ENCODE measurements around the gene COL5A1. TPM values are rescaled to one million over a fixed set of nuclear protein-coding genes. Genes with fewer than 3 reads are reported as not detected.

COL5A1 gene
- total RNA-seq, 2 experiments from 2014 or later: 0.09 to 0.16 TPM

DNA sequence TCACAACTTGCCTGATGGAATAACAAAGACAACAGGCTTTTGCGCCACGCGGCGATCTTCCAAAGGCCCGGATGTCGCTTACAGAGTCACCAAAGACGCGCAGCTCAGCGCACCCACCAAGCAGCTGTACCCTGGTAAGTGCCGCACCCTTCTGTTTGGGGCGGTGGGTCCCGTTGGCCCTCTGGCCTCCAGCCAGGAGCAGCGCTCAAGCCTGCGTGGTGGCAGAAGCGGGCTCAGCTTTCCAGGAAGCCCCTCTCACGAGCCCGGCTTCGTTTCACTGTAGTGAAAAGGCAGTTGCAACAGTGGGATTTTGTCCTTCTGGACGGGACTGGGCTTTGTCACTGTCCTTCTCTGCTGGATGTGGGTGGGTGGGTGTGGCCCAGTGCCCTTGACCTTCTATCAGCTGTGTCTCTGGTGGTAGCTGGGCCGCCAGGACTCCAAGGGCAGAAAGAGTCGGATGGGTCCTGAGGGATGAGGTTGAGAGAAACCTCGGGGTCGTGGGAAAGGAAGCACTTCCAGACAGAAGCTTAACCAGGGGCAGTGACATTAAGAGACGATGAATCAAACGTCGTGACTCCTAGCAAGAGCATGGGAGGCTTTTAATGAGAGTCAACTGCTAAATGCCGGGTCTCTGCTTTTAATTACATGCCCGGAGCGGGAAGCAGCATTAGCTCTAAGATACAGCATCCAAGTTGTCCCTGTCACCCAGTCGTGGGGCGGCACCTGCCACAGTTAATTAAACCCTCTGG is 49.5 kb downstream of the COL5A1 start:
- DNase-seq (no peak), ATAC-seq (no peak)
- CTCF ChIA-PET: interaction anchor here (0.9 kb wide), 1 partner anchor 262 kb away, joined by 5 read pairs; no protein-coding TSS in a partner anchor
- Mint-ChIP-seq H3K9me3 (ENCODE audit: low read depth) (no peaks in the 10 kb centered on the region), H3K36me3 (no peaks in the 10 kb centered on the region), H3K4me1 (peaks cover 3% of the 10 kb centered on the region), H3K27me3 (peaks cover 2% of the 10 kb centered on the region), H3K4me3 (no peak overlapping the region), H3K27ac (no peak overlapping the region)

DNA sequence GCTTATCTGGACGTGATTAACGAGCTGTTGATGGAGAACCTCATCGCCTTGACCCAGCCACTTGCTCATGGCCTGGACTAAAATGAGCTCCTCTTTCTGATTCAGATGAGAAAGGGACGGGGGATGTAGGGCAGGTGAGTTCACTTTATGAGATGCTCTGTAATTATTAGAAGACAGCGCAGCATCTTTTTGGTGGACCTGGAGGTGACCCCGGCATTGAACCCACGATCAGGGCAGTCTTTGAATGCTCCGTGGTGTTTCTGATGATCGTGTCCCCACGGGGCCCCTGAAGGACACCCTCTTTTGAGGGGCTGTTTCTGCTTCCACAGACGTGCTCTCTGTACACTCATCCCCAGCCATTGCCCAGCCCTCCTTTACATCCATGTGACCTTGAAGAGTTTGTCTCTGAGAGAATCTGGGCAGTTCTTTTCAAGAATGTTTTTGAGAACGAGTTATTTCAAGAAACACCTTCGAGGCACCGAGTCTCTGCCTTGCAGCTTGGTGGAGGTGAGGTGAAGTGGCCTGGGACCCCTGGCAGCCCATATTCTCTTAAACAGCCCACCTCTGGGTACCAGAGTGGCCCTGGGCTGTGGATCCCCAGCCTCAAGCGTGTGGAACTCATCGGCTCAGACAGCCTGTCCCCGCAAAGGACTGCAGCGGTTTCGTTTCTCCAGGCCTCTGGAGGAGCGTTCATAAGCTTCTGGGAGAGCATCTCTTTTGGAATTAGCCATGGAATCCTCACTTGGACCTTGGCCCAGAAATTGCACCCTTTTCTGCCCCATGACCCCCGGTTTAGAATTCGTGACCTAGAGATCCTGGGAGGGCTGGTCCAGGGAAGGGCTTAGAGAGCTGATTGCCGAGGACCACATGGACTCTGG is 50.3 kb downstream of the COL5A1 start:
- peaks cover 3% of the 10 kb centered on the region for H3K4me1 Mint-ChIP-seq
- H3K36me3 Mint-ChIP-seq: no peaks in the 10 kb centered on the region
- no peak overlapping the region for H3K27ac Mint-ChIP-seq
- H3K27me3 Mint-ChIP-seq: peaks cover 2% of the 10 kb centered on the region
- H3K9me3 Mint-ChIP-seq (ENCODE audit: low read depth): no peaks in the 10 kb centered on the region
- no peak for ATAC-seq
- CTCF ChIA-PET: no interaction called here
- no peak for DNase-seq
- no peak overlapping the region for H3K4me3 Mint-ChIP-seq

DNA sequence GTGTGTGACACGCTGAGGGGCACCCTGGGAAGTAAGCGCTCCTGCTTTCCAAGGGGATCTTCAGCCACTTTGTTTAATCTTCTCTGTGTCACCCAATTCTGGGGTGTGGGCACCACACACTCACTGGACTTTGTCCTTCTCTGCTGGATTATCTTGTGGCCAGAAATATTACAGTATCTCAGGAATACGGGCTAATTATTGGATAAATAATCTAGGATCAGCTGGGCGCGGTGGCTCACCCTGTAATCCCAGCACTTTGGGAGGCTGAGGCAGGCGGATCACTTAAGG is 50.9 kb downstream of the COL5A1 start:
- Mint-ChIP-seq H3K36me3 (no peaks in the 10 kb centered on the region), H3K27ac (no peak overlapping the region), H3K27me3 (peaks cover 2% of the 10 kb centered on the region), H3K4me1 (peaks cover 3% of the 10 kb centered on the region), H3K9me3 (ENCODE audit: low read depth) (no peaks in the 10 kb centered on the region), H3K4me3 (no peak overlapping the region)
- no peak for ATAC-seq
- CTCF ChIA-PET: no interaction called here
- DNase-seq: no peak

DNA sequence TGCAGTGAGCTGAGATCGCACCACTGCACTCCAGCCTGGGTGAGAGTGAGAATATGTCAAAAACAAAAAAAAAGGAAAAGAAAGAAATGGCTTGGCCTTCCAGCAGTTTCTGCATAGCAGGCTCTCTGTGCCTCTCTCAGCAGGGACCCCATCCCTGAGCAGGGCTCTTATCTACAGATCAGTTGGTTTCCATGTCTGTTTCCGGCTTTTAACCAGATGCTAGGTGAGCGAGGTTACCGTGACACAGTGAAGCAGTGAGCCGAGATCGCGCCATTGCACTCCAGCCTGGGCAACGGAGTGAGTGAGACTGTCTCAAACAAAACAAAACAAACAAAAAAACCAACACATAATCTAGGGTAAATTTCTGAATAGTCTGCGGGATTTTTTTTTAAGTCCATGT is 51.4 kb downstream of the COL5A1 start:
- CTCF ChIA-PET: no interaction called here
- no peaks in the 10 kb centered on the region for H3K36me3 Mint-ChIP-seq
- H3K27me3 Mint-ChIP-seq: peaks cover 2% of the 10 kb centered on the region
- no peaks in the 10 kb centered on the region for H3K9me3 Mint-ChIP-seq (ENCODE audit: low read depth)
- no peak overlapping the region for H3K27ac Mint-ChIP-seq
- H3K4me3 Mint-ChIP-seq: no peak overlapping the region
- ATAC-seq (no peak), DNase-seq (no peak)
- peaks cover 3% of the 10 kb centered on the region for H3K4me1 Mint-ChIP-seq

DNA sequence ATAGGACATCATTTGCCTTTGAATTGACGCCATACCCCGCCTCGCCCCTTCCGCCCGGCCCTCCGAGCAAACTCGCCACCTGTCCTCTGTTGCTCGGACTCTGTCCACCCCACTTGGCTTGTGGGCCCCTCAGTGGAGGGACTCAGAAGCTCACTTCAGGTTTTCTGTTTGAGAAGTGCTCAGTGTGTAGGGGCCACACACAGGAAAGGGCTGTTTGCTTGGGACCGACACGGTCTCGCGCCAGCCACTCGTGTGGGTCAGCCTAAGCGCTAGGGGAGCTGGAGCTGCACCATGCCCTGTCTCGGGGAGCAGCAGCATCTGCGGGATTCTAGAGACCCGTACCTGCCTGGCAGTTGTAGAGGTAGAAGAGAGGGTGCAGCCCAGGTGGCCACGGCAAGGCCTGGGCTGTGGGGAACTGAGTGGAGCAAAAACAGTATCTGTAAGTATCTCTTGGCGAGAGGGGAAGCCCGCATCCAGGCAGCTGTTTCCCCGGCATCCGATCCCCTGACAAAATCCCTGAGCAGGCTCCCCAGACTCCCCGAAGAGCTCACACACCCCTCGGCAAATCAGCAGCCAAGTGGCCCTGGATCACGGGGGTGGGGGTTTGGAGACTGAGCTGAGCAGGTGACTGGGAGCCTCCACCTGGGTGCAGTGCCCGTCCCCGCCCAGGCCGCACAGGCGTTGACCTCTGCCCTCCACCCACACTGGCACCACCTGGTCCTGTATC is 52.2 kb downstream of the COL5A1 start:
- no peaks in the 10 kb centered on the region for H3K36me3 Mint-ChIP-seq
- DNase-seq (no peak), ATAC-seq (no peak)
- peaks cover 2% of the 10 kb centered on the region for H3K27me3 Mint-ChIP-seq
- CTCF ChIA-PET: no interaction called here
- no peak overlapping the region for H3K27ac Mint-ChIP-seq
- H3K9me3 Mint-ChIP-seq (ENCODE audit: low read depth): no peaks in the 10 kb centered on the region
- peaks cover 3% of the 10 kb centered on the region for H3K4me1 Mint-ChIP-seq
- H3K4me3 Mint-ChIP-seq: no peak overlapping the region

DNA sequence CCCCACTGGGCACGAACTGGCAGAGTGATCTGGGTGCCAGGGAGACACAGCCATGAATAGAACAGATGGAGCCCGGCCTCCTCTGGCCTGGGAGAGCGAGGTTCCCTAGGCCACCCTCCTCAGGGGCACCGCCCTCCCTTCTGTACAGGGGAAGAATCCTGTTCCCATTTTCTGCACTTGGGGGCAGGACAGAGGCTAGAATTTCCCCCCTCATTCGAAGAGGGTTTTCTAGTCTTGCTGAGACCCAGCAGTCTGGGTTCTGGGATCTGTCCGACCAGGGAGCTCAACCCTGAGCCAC is 52.7 kb downstream of the COL5A1 start:
- peaks cover 3% of the 10 kb centered on the region for H3K4me1 Mint-ChIP-seq
- H3K4me3 Mint-ChIP-seq: no peak overlapping the region
- no peaks in the 10 kb centered on the region for H3K36me3 Mint-ChIP-seq
- CTCF ChIA-PET: no interaction called here
- no peak overlapping the region for H3K27ac Mint-ChIP-seq
- DNase-seq (no peak), ATAC-seq (no peak)
- H3K27me3 Mint-ChIP-seq: peaks cover 2% of the 10 kb centered on the region
- no peaks in the 10 kb centered on the region for H3K9me3 Mint-ChIP-seq (ENCODE audit: low read depth)

DNA sequence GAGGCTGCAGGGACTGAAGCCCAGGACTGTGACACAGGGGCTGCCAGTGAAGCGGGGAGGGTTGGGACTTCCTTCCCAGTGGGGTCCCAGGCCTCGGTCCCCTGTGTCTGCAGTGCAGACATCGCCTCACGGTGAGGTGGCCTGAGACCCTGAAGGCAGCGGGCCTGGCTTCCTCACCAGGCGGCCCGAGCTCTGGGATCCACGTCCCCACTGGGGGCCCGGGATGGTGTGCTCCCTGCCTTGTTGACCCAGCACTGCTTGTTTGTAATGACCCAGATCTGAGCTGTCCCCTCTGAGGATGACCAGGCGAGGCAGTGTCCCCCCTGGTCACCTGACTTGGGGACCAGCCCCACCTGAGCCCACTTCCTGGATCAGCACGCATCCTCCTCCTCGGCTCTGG is 53.1 kb downstream of the COL5A1 start:
- Mint-ChIP-seq H3K27me3 (peaks cover 2% of the 10 kb centered on the region), H3K4me1 (peaks cover 3% of the 10 kb centered on the region), H3K27ac (no peak overlapping the region), H3K36me3 (no peaks in the 10 kb centered on the region), H3K9me3 (ENCODE audit: low read depth) (no peaks in the 10 kb centered on the region), H3K4me3 (no peak overlapping the region)
- ATAC-seq (no peak), DNase-seq (no peak)
- CTCF ChIA-PET: no interaction called here

DNA sequence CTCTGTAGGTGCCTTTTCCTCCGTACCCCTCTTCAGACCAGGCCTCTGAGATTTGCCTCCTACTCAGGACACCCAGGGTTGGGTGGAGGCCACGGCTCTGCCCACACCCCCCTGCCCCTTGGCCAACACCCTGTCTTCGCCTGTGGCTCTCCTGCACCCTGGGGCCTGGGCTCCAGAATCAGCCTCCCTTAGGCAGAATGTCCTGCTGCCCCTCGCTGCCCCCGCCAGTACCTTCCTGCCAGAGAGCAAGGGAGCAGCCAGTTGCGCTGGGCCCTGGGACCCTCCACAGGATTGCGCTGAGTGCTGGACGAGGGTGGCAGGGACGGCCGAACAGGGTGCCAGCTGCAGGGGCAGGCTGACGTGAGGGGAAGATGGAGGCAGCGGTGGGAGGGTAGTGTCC is 53.5 kb downstream of the COL5A1 start:
- Mint-ChIP-seq H3K9me3 (ENCODE audit: low read depth) (no peaks in the 10 kb centered on the region), H3K27me3 (peaks cover 2% of the 10 kb centered on the region), H3K36me3 (no peaks in the 10 kb centered on the region), H3K4me1 (peaks cover 3% of the 10 kb centered on the region), H3K4me3 (no peak overlapping the region), H3K27ac (no peak overlapping the region)
- DNase-seq (no peak), ATAC-seq (no peak)
- CTCF ChIA-PET: no interaction called here

DNA sequence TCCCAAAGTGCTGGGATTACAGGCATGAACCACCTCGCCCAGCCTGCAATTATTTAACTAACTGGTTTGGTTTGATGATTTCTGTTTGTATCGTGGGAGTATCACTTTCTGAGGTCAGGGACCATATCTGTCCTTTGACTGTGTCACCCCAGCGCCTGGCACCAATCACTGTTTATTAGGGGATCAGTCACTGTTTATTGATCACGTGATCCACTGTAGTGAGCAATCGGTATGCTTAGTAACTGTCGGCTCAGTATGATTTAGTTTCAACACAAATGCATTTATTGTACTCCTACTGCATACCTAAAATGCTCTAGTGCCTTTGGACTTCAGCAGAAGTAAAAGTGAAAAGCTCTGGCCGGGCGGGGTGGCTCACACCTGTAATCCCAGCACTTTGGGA is 54.8 kb downstream of the COL5A1 start:
- H3K27ac Mint-ChIP-seq: no peak overlapping the region
- peaks cover 3% of the 10 kb centered on the region for H3K4me1 Mint-ChIP-seq
- no peaks in the 10 kb centered on the region for H3K36me3 Mint-ChIP-seq
- DNase-seq: no peak
- CTCF ChIA-PET: interaction anchor here (0.7 kb wide), 1 partner anchor 9 kb away, joined by 3 read pairs; no protein-coding TSS in a partner anchor
- H3K27me3 Mint-ChIP-seq: peaks cover 2% of the 10 kb centered on the region
- no peak overlapping the region for H3K4me3 Mint-ChIP-seq
- no peak for ATAC-seq
- no peaks in the 10 kb centered on the region for H3K9me3 Mint-ChIP-seq (ENCODE audit: low read depth)

DNA sequence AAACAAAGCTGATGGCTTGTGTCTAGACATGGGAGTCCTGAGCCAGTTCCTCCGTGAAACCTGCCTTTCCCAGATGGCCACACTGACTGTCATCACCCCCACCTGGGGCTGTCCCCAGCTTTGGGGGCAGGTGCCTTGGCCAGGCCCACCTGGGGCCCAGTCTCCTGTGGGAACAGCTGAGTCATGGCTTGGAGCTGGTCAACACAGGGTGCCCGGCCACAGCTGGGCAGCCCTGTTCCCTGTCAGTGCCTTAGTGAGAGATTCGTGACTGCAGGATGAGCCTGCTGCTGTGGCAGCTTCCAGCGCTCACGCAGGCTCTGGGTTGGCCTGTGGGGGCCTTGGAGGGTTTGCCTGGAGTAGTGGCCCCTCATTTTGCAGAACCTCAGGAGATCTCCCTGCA is 56.5 kb downstream of the COL5A1 start:
- Mint-ChIP-seq H3K4me3 (no peak overlapping the region), H3K4me1 (peaks cover under 1% of the 10 kb centered on the region), H3K27ac (no peak overlapping the region), H3K27me3 (no peaks in the 10 kb centered on the region), H3K36me3 (no peaks in the 10 kb centered on the region), H3K9me3 (ENCODE audit: low read depth) (no peaks in the 10 kb centered on the region)
- CTCF ChIA-PET: interaction anchor here (1.2 to 1.5 kb wide), 2 partner anchors 645 to 714 kb away, joined by 3 read pairs; no protein-coding TSS in a partner anchor
- no peak for DNase-seq
- ATAC-seq: no peak

DNA sequence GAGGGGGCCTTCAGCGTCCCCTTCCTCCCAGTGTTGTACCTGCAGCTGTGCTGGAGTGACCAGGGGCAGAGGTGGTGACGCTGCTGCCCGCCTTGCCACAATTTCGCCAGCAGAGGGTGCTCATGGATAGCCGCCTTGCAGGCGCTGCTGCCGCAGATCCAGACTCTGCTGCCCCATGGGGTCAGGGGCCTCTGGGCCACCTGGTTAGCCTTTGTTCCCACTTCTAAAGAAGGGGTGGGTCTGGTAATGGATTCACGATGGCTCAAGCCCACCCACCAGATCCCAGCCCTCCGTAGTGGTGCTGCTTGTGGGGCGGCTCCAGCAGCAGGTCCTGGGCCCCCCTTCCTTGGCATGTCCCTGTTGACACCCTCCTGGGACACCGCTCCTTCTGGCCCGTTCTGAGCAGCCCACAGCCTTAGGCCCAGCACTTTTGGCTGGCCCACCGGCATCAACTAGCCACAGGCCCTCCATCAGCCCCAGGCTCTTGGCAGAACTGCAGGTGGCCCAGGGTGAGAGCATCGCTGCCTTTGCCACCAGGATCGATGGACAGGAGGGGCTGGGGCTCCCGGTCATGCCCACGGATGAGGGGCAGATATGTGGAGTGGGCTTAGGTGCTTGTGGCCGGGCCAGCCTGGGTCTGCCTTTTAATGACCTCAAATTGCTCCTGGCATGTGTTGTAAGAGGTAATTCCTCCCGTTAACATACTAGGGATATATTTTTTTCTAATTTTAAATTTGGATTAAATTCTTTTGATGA is 57.2 kb downstream of the COL5A1 start:
- H3K4me1 Mint-ChIP-seq: no peaks in the 10 kb centered on the region
- peak; percentile 66 for ATAC-seq
- no peak overlapping the region for H3K27ac Mint-ChIP-seq
- DNase-seq: peak; percentile 62
- H3K27me3 Mint-ChIP-seq: no peaks in the 10 kb centered on the region
- H3K36me3 Mint-ChIP-seq: no peaks in the 10 kb centered on the region
- CTCF ChIA-PET: interaction anchor here (0.8 to 1.5 kb wide), 2 partner anchors 41 to 644 kb away, joined by 3 read pairs; no protein-coding TSS in a partner anchor
- no peak overlapping the region for H3K4me3 Mint-ChIP-seq
- no peaks in the 10 kb centered on the region for H3K9me3 Mint-ChIP-seq (ENCODE audit: low read depth)

DNA sequence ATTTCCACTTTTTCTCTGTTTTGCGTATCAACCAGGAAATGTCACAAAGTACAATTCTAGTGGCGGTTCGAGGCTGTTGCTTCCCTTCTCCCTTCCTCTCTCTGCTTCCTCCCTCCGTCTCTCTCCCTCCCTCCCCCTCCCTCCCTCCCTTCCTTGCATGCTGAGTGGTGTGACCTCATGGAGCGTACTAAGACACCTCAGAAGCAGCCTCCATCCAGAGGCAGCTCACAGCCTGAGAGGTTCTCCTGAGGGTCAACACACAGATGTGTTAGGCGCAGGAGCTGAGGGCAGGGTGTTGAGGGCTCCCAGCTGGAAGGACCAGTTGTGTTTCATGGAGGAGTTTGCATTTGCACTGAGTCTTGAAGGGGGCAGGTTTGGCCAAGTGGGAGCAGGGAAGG is 57.7 kb downstream of the COL5A1 start:
- H3K36me3 Mint-ChIP-seq: no peaks in the 10 kb centered on the region
- H3K9me3 Mint-ChIP-seq (ENCODE audit: low read depth): no peaks in the 10 kb centered on the region
- no peak for DNase-seq
- H3K4me3 Mint-ChIP-seq: no peak overlapping the region
- no peaks in the 10 kb centered on the region for H3K27me3 Mint-ChIP-seq
- no peak overlapping the region for H3K27ac Mint-ChIP-seq
- H3K4me1 Mint-ChIP-seq: no peaks in the 10 kb centered on the region
- ATAC-seq: no peak
- CTCF ChIA-PET: interaction anchor here (0.8 kb wide), 1 partner anchor 40 kb away, joined by 3 read pairs; no protein-coding TSS in a partner anchor

DNA sequence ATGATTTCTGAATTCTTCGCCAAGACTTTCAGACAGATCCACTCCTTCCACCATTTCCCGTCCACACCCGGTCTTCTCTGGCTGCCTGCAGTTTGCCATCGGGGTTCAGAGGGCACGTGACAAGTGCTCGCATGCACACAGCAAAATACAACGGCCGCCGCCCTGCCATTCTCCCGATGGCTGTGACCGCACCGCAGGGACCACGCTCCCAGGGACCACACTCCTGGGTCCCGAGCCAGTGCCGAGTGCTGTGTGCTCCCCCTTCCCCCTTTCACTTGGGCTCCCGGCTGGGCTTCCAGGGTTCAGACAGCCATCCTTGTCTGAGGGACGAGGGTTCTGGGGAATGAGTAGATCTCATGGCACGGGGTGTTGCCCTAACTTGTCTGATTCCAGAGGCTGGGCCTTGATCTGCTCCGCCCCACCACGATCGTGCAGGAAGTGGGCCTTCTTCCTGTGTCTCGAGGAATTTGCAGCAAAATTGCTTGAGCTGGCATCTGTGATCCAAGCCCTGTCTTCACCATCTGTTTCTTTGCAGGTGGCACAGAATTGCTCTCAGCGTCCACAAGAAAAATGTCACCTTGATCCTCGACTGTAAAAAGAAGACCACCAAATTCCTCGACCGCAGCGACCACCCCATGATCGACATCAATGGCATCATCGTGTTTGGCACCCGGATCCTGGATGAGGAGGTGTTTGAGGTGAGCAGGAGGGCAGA is 59.2 kb downstream of the COL5A1 start:
- Mint-ChIP-seq H3K27me3 (no peaks in the 10 kb centered on the region), H3K27ac (no peak overlapping the region), H3K9me3 (ENCODE audit: low read depth) (no peaks in the 10 kb centered on the region), H3K4me1 (no peaks in the 10 kb centered on the region), H3K36me3 (no peaks in the 10 kb centered on the region), H3K4me3 (no peak overlapping the region)
- CTCF ChIA-PET: no interaction called here
- ATAC-seq: no peak
- DNase-seq: no peak
